GM12891 (cell line): ENCODE data around the gene SRGAP1.

Experiments used
- DNase-seq: peaks from one replicate; pipeline ENCODE4 v3.0.0; 2011; ENCODE audit warnings: low spot score; ENCODE audit not compliant: insufficient read length
- FAIRE-seq: peaks from 2 replicates; lab custom pipeline; 2011; peaks lifted over from hg19 to GRCh38; lab: Jason Lieb, UNC
- PAX5 ChIP-seq: IDR thresholded peaks from 2 replicates; pipeline ENCODE4 v1.6.1; 2011; ENCODE audit warnings: low read length, moderate library complexity, mild to moderate bottlenecking; ENCODE audit not compliant: insufficient read depth, severe bottlenecking
- POLR2A ChIP-seq: IDR thresholded peaks from 2 replicates; pipeline ENCODE4 v1.6.1; 2011; ENCODE audit warnings: low read depth, low read length, control low read depth
- POLR2AphosphoS5 ChIP-seq: IDR thresholded peaks from 2 replicates; pipeline ENCODE4 v1.6.1; 2011; ENCODE audit warnings: low read depth, low read length, control low read depth
- POU2F2 ChIP-seq: IDR thresholded peaks from 2 replicates; pipeline ENCODE4 v1.6.1; 2011; ENCODE audit warnings: low read depth, mild to moderate bottlenecking, control low read depth, low read length, moderate library complexity
- SPI1 ChIP-seq: IDR thresholded peaks from 2 replicates; pipeline ENCODE4 v1.6.1; 2011; ENCODE audit warnings: low read depth, low read length, control low read depth
- TAF1 ChIP-seq: IDR thresholded peaks from 2 replicates; pipeline ENCODE4 v1.6.1; 2011; ENCODE audit warnings: low read depth, low read length, control low read depth

Gene SRGAP1

GRCh38 chr12:63880742-63881263, 36.3 kb downstream of the SRGAP1 start:
- DNase-seq (no peak), FAIRE-seq (no peak)
- TF ChIP-seq POU2F2 = no peak
- no peak for TF ChIP-seq POLR2AphosphoS5
- no peak for TF ChIP-seq POLR2A
- no peak for TF ChIP-seq SPI1
- TF ChIP-seq PAX5 = no peak
- TF ChIP-seq TAF1 = no peak

- DNase-seq (no peak), FAIRE-seq (no peak)
- TF ChIP-seq POLR2A = no peak
- no peak for TF ChIP-seq TAF1
- no peak for TF ChIP-seq SPI1
- no peak for TF ChIP-seq PAX5
- no peak for TF ChIP-seq POU2F2
- TF ChIP-seq POLR2AphosphoS5 = no peak
Measured at GRCh38 chr12:63882844-63883243, 38.3 kb downstream of the SRGAP1 start.

- no peak for TF ChIP-seq TAF1
- TF ChIP-seq POLR2A = no peak
- no peak for TF ChIP-seq PAX5
- no peak for TF ChIP-seq POLR2AphosphoS5
- no peak for TF ChIP-seq SPI1
- no peak for TF ChIP-seq POU2F2
- FAIRE-seq = no peak
Measured at GRCh38 chr12:63885401-63885800, 40.9 kb downstream of the SRGAP1 start.

GRCh38 chr12:63888908-63889635, 44.6 kb downstream of the SRGAP1 start:
- DNase-seq = no peak
- no peak for FAIRE-seq
- TF ChIP-seq TAF1 (no peak), POU2F2 (no peak), POLR2AphosphoS5 (no peak)

More at GRCh38 chr12:63885401-63885800, 40.9 kb downstream of the SRGAP1 start:
- DNase-seq = no peak

- FAIRE-seq = no peak
- TF ChIP-seq PAX5 (no peak), POU2F2 (no peak), POLR2AphosphoS5 (no peak), POLR2A (no peak), TAF1 (no peak)
- no peak for DNase-seq
Measured at GRCh38 chr12:63889721-63890509, 45.4 kb downstream of the SRGAP1 start.

GRCh38 chr12:63893170-63893569, 48.7 kb downstream of the SRGAP1 start:
- TF ChIP-seq SPI1 (no peak), POLR2AphosphoS5 (no peak), TAF1 (no peak), POLR2A (no peak), POU2F2 (no peak)
- FAIRE-seq (no peak), DNase-seq (no peak)

GRCh38 chr12:63894132-63894531, 49.6 kb downstream of the SRGAP1 start:
- TF ChIP-seq SPI1 = no peak
- no peak for TF ChIP-seq POLR2AphosphoS5
- no peak for TF ChIP-seq TAF1
- TF ChIP-seq POU2F2 = no peak
- TF ChIP-seq PAX5 = no peak
- no peak for TF ChIP-seq POLR2A
- FAIRE-seq (no peak), DNase-seq (no peak)

- DNase-seq = no peak
- TF ChIP-seq POLR2AphosphoS5 (no peak), POU2F2 (no peak), SPI1 (no peak)
- FAIRE-seq = no peak
Measured at GRCh38 chr12:63895841-63896240, 51.3 kb downstream of the SRGAP1 start.

- TF ChIP-seq POLR2AphosphoS5 (no peak), TAF1 (no peak), POU2F2 (no peak), POLR2A (no peak), SPI1 (no peak), PAX5 (no peak)
- no peak for FAIRE-seq
- no peak for DNase-seq
Measured at GRCh38 chr12:63897931-63898330, 53.4 kb downstream of the SRGAP1 start.
